ENCODE data around the gene PRDM15. TPM values are rescaled to one million over a fixed set of nuclear protein-coding genes. Genes with fewer than 3 reads are reported as not detected.

Gene PRDM15
- total RNA-seq, 1 experiment from 2014 or later: 11.2 TPM

DNA sequence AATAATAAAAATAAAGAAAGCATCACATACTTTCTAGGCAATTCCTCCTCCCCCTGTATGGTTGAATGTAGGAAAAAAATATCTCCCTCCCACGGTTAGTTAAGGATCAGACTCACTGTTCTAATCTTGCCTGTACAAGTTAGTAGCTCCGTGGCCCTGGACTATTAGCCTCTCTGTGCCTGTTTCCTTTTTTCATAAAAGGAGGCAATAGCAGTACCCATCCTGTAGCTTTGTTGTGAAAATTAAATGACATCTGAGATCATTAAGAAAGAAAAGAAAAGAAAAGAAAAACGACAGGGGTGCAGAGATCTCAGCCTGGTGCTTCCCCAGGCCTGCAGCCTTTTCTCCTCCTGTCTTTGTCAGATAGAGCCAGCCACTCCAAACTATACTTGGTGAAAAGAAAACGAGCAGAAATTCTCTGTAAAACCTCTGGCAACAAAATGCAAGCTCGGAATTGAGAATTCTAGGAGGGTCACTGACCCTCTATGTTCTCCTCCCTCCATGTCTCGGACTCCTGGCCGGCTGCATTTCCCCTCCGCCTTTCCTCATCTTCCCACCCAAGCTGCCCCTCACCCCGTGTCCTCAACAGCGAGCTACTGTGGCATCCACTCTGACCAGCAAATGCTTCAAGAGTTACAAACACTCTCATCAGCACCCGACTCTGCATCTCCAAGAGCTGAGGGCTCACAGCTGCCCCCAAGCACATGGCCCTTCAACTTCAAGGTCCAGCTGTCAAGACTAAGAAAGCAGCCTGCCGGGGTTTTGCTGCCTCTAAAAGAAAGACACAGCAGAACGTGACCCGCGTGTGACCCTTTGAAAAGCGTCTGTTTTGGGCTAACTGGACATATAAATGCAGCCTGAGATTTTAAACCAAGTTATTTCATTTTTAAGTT is 125.9 kb downstream of the PRDM15 start:
- POLR2A ChIA-PET: interaction anchor here (1.0 kb wide), 1 partner anchor 74 kb away, joined by 5 read pairs; no protein-coding TSS in a partner anchor
- H3K27ac ChIP-seq (ENCODE audit: low read length): peak overlapping the region; percentile 94
- no peak for ATAC-seq
- TSS peak; percentile 40 for BruUV-seq (replicated peaks)
- H3K4me1 ChIP-seq (ENCODE audit: control insufficient read depth, insufficient read depth, low read length): peaks cover 91% of the 10 kb centered on the region
- TF ChIP-seq SIN3A (IDR thresholded peaks at IDR 0.05; ENCODE audit: borderline replicate concordance, insufficient read depth, low read depth, low read length) (no peak), POLR2AphosphoS5 (IDR thresholded peaks at IDR 0.05; ENCODE audit: low read depth, low read length) (0 out of 2 replicates have a peak, but pooled peaks have one; percentile 3)
- H3K4me3 ChIP-seq (ENCODE audit: low read depth in 2 of 2, low read length in 2 of 2): 0 out of 4 replicates have a peak overlapping the region, but pooled peaks of 1 of the 2 experiments have one; percentile 26
- in situ Hi-C loops (cut with HindIII; ENCODE audit: low pct_unique_long_range_greater_than_20kb, low sequenced_read_pairs) (loop anchor here (25.0 kb wide), 1 partner anchor 141 kb away; no protein-coding TSS in a partner anchor), intact Hi-C loops (cut with micrococcal nuclease; ENCODE audit: unreplicated experiment) (loop anchor here (5.0 kb wide), 1 partner anchor 76 kb away; no protein-coding TSS in a partner anchor)
- no peaks in the 10 kb centered on the region for H3K9me3 ChIP-seq (ENCODE audit: control insufficient read depth, insufficient read depth, low read depth, low read length)
- DNase-seq (ENCODE audit: low read depth, low spot score): no peak
- peaks cover 9% of the 10 kb centered on the region for H3K36me3 ChIP-seq (ENCODE audit: control insufficient read depth, insufficient read depth, low read length)
- CTCF ChIA-PET: interaction anchor here (3.3 kb wide), 1 partner anchor 141 kb away, joined by 18 read pairs; no protein-coding TSS in a partner anchor
- no peaks in the 10 kb centered on the region for H3K27me3 ChIP-seq (ENCODE audit: control insufficient read depth, insufficient read depth, low read length)

DNA sequence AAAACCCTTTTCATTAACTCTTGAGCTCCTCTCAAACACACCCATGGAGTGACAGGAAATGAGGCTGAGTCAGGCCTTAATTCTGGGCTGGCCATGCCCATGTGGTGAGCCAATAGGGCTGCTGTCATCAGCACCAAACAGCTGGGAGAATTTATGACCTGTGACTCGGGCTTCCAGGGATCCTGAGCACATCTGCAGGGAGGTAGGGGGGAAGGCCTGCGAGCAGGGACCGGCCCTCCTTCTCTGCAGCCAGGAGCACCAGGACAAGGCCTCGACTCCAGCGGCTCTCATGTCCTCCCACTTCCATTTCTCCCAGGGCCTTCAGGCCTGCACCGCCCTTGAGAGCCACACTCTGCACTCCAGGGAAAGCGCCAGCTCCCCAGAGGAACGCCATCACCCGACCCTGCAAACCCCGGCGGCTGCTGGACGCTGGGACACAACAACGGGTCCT is 126.9 kb downstream of the PRDM15 start:
- H3K36me3 ChIP-seq (ENCODE audit: control insufficient read depth, insufficient read depth, low read length): peaks cover 15% of the 10 kb centered on the region
- DNase-seq (ENCODE audit: low read depth, low spot score) (no peak), ATAC-seq (peak; percentile 57)
- peaks cover 90% of the 10 kb centered on the region for H3K4me1 ChIP-seq (ENCODE audit: control insufficient read depth, insufficient read depth, low read length)
- ChIA-PET CTCF (interaction anchor here (0.6 to 3.3 kb wide), 2 partner anchors 140 to 148 kb away, joined by 5 to 18 read pairs; no protein-coding TSS in a partner anchor), POLR2A (interaction anchor here (1.0 to 1.1 kb wide), 2 partner anchors 11 to 140 kb away, joined by 3 to 4 read pairs; no protein-coding TSS in a partner anchor)
- H3K27ac ChIP-seq (ENCODE audit: low read length): peak overlapping the region; percentile 94
- no peaks in the 10 kb centered on the region for H3K9me3 ChIP-seq (ENCODE audit: control insufficient read depth, insufficient read depth, low read depth, low read length)
- intact Hi-C loops (cut with micrococcal nuclease; ENCODE audit: unreplicated experiment) (loop anchor here (5.0 kb wide), 1 partner anchor 75 kb away; no protein-coding TSS in a partner anchor), in situ Hi-C loops (cut with HindIII; ENCODE audit: low pct_unique_long_range_greater_than_20kb, low sequenced_read_pairs) (loop anchor here (25.0 kb wide), 1 partner anchor 140 kb away; no protein-coding TSS in a partner anchor)
- peak overlapping the region in 1 of 2 experiments; percentile 2; a peak in 2 of 4 replicates for H3K4me3 ChIP-seq (ENCODE audit: low read depth in 2 of 2, low read length in 2 of 2)
- TF ChIP-seq, protein P1, sequence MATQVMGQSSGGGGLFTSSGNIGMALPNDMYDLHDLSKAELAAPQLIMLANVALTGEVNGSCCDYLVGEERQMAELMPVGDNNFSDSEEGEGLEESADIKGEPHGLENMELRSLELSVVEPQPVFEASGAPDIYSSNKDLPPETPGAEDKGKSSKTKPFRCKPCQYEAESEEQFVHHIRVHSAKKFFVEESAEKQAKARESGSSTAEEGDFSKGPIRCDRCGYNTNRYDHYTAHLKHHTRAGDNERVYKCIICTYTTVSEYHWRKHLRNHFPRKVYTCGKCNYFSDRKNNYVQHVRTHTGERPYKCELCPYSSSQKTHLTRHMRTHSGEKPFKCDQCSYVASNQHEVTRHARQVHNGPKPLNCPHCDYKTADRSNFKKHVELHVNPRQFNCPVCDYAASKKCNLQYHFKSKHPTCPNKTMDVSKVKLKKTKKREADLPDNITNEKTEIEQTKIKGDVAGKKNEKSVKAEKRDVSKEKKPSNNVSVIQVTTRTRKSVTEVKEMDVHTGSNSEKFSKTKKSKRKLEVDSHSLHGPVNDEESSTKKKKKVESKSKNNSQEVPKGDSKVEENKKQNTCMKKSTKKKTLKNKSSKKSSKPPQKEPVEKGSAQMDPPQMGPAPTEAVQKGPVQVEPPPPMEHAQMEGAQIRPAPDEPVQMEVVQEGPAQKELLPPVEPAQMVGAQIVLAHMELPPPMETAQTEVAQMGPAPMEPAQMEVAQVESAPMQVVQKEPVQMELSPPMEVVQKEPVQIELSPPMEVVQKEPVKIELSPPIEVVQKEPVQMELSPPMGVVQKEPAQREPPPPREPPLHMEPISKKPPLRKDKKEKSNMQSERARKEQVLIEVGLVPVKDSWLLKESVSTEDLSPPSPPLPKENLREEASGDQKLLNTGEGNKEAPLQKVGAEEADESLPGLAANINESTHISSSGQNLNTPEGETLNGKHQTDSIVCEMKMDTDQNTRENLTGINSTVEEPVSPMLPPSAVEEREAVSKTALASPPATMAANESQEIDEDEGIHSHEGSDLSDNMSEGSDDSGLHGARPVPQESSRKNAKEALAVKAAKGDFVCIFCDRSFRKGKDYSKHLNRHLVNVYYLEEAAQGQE (IDR thresholded peaks at IDR 0.05; ENCODE audit: insufficient read depth in 1 of 2, low read depth in 2 of 2, low read length in 1 of 2): no peak
- TF ChIP-seq, protein P2, sequence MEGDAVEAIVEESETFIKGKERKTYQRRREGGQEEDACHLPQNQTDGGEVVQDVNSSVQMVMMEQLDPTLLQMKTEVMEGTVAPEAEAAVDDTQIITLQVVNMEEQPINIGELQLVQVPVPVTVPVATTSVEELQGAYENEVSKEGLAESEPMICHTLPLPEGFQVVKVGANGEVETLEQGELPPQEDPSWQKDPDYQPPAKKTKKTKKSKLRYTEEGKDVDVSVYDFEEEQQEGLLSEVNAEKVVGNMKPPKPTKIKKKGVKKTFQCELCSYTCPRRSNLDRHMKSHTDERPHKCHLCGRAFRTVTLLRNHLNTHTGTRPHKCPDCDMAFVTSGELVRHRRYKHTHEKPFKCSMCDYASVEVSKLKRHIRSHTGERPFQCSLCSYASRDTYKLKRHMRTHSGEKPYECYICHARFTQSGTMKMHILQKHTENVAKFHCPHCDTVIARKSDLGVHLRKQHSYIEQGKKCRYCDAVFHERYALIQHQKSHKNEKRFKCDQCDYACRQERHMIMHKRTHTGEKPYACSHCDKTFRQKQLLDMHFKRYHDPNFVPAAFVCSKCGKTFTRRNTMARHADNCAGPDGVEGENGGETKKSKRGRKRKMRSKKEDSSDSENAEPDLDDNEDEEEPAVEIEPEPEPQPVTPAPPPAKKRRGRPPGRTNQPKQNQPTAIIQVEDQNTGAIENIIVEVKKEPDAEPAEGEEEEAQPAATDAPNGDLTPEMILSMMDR (IDR thresholded peaks at IDR 0.05): no peak
- TF ChIP-seq SIN3A (IDR thresholded peaks at IDR 0.05; ENCODE audit: borderline replicate concordance, insufficient read depth, low read depth, low read length) (no peak), POLR2AphosphoS5 (IDR thresholded peaks at IDR 0.05; ENCODE audit: low read depth, low read length) (no peak), TCF7L2 (IDR thresholded peaks at IDR 0.05; ENCODE audit: low read depth, low read length) (no peak)
- H3K27me3 ChIP-seq (ENCODE audit: control insufficient read depth, insufficient read depth, low read length): no peaks in the 10 kb centered on the region
- no TSS peak for BruUV-seq (replicated peaks)
